AG04449 (cell line): Measurements from ENCODE around the gene SUN5.
"Not testable (repeated sequence)": the region's sequence is repeated elsewhere in the genome, so short reads cannot be mapped to it uniquely, and the experiment has no call there.

ENCODE experiments used
- CTCF ChIA-PET: fragments of 350-600 bp; formaldehyde crosslinking; extraction: SDS; loops from one replicate; lab custom pipeline; 2021; ENCODE audit warnings: antibody characterized with exemption; lab: Yijun Ruan, JAX
- POLR2A ChIA-PET: fragments of 400-600, 350-600 bp; formaldehyde crosslinking; extraction: SDS; loops from one replicate; lab custom pipeline; 2020; ENCODE audit warnings: antibody characterized with exemption, inconsistent platforms; lab: Yijun Ruan, JAX
- DNase-seq: peaks from one replicate; pipeline ENCODE4 v3.0.0-alpha.2; 2010; ENCODE audit warnings: low read depth, low spot score
- H3K4me3 ChIP-seq: 2 replicates; pipeline ENCODE4 v1.5.1; 2011; ENCODE audit warnings: low read depth, mild to moderate bottlenecking, control low read depth, low read length
- CTCF ChIP-seq: IDR thresholded peaks from one replicate; pipeline ENCODE4 v1.5.1; 2011; ENCODE audit warnings: mild to moderate bottlenecking, moderate library complexity, low read length, control low read depth, inconsistent platforms; ENCODE audit not compliant: insufficient read depth; ENCODE audit errors: missing control alignments

Gene SUN5

DNA sequence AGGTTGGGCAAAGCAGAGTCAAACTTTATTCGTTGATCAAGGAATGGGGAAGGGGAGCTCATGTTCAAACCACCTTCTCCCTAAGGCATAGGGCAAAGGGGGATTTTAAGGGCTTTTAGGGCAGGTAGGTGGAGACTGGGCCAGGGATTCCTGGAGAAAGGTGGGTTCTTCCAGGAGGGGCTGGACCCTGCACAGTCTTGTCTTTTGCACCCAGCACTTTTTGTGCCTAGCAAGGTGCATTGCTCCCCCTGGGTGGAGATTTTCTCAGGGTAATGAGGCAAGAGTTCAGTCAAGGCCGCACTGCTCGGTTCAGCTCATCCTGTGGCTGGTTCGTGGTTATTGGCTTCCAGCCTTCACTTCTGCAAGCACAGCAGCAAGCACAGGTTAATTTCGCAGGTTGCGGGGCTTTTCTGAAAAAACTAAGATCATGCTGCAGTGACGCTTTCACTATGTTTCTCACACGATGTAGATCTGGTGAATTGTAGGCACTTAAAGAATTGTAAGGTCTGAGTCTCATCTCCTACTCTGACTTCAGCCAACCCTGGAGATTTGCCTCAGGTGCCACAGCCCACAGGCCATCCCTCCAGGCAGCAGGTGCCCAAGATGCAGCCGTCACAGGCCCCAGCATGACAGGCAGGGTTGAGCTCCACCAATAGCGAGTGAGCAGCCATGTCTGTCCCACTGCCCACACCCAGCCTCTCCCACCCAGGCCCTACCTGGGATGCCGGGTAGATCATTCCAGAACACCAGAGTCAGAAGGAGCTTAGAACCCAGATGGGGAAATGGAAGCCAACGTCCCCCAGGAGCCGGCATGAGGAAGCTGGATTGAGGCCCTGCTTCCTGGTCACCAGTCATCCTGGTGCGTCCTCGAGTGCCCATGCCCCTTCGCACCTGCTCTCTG, 37.1 kb downstream of the SUN5 start:
- ChIA-PET CTCF (interaction anchor here (0.7 to 1.1 kb wide), 2 partner anchors 17 to 21 kb away, joined by 3 to 4 read pairs; no protein-coding TSS in a partner anchor), POLR2A (no interaction called here)
- TF ChIP-seq CTCF, result no peak
- no peak for DNase-seq
- H3K4me3 ChIP-seq, result no peak overlapping the region

DNA sequence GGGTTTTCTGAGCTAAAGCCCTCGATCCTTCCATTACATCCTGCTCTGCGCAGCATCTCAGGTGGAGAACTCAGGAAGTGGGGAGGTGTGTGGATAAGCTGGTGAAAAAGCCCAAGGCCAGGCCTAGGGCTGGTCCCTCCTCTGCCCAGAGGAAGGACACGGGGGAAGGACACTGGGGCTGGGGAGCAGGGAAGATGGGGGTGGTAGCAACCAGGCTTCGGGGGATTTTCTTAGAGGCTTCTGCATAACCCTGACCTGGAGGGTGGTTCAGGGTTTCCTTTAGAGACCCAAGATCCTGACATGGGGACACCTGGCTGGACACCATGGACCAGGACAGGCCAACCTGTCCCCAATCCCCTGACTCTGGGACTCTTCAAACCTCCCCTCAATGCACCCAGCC, 37.9 kb downstream of the SUN5 start:
- ChIA-PET POLR2A (no interaction called here), CTCF (interaction anchor here (1.1 kb wide), 1 partner anchor 21 kb away, joined by 4 read pairs; no protein-coding TSS in a partner anchor)
- DNase-seq, result no peak
- H3K4me3 ChIP-seq, result no peak overlapping the region
- no peak for TF ChIP-seq CTCF

GRCh38 chr20:32965581-32966373, 38.5 kb downstream of the SUN5 start:
- no peak for DNase-seq
- CTCF ChIA-PET, result interaction anchor here (1.1 kb wide), 1 partner anchor 20 kb away, joined by 4 read pairs; no protein-coding TSS in a partner anchor
- H3K4me3 ChIP-seq, result no peak overlapping the region
- POLR2A ChIA-PET, result no interaction called here
- no peak for TF ChIP-seq CTCF

DNA sequence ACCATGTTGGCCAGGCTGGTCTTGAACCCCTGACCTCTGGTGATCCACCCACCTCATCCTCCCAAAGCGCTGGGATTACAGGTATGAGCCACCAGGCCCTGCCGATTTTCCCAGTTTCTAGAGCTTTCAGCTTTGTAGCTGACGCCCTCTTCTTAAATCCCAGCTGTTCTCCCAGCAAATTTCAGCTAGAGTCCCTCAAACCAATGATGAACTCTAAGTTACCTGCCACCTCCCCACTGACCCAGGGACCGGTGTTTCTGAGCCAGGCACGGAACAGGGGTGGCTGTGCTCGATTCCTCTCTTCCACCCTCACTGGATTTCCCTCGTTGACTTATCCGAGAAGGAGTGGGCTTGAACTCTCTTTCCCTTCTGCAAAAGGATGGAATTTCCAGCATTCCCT, 39.1 kb downstream of the SUN5 start:
- POLR2A ChIA-PET, result no interaction called here
- no peak overlapping the region for H3K4me3 ChIP-seq
- TF ChIP-seq CTCF, result no peak
- no peak for DNase-seq
- CTCF ChIA-PET, result no interaction called here

DNA sequence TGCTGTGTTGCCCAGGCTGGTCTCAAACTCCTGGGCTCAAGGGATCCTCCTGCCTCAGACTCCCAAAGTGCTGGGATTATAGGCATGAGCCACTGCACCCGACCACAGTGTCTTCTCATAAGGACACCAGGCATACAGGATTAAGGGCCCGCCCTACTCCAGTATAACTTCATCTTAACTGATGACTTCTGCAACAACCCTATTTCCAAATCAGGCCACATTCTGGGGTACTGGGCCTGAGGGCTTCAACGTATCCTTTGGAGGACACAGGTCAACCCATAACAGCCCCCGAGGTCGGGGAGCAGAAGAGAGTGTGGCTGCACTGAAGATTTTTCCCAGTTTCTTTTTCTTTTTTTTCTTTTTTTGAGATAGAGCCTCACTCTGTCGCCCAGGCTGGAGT, 39.7 kb downstream of the SUN5 start:
- no peak overlapping the region for H3K4me3 ChIP-seq
- CTCF ChIA-PET, result no interaction called here
- TF ChIP-seq CTCF, result no peak
- POLR2A ChIA-PET, result no interaction called here
- DNase-seq, result no peak

GRCh38 chr20:32963176-32963575, 41.1 kb downstream of the SUN5 start:
- DNase-seq, result no peak
- no peak overlapping the region for H3K4me3 ChIP-seq
- TF ChIP-seq CTCF, result no peak
- CTCF ChIA-PET, result no interaction called here
- POLR2A ChIA-PET, result no interaction called here

DNA sequence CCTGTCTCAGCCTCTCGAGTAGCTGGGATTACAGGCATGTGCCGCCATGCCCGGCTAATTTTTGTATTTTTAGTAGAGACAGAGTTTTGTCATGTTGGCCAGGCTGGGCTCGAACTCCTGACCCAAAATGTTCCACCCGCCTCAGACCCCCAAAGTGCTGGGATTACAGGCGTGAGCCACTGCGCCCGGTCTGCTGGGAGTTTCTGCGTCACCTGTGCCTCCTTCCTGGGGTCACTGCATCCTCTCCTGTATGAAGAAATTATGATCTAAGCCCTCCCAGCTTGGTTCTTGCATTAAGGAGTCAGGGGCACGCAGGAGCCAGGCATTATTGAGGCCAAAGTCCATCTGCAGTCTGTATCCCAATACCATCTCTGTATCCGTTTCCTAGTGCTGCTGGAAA, 41.6 kb downstream of the SUN5 start:
- CTCF ChIA-PET, DNase-seq, POLR2A ChIA-PET, H3K4me3 ChIP-seq: not testable (repeated sequence)
